Esophagus (tissue), 2 donors: ENCODE results near the gene SPECC1. TPM values are rescaled to one million over a fixed set of nuclear protein-coding genes. Genes with fewer than 3 reads are reported as not detected.

Experiments
- H3K27ac ChIP-seq, 2 donors: one replicate each; pipeline ENCODE4 v1.5.1; 2013; ENCODE audit warnings: low read depth in 2 of 2, mild to moderate bottlenecking in 2 of 2, inconsistent platforms in 1 of 2, low read length in 1 of 2, moderate library complexity in 1 of 2
- H3K27me3 ChIP-seq, 2 donors: one replicate each; pipeline ENCODE4 v1.6.1; 2013; ENCODE audit warnings: low read length in 2 of 2, control low read depth in 1 of 2, mild to moderate bottlenecking in 1 of 2; ENCODE audit not compliant: insufficient read depth in 2 of 2, control insufficient read depth in 1 of 2
- H3K36me3 ChIP-seq, 2 donors: one replicate each; pipeline ENCODE4 v1.6.1; 2013; ENCODE audit warnings: low read length in 1 of 2; ENCODE audit not compliant: control insufficient read depth in 2 of 2, insufficient read depth in 2 of 2
- H3K4me1 ChIP-seq, 2 donors: one replicate each; pipeline ENCODE4 v1.6.1; 2013; ENCODE audit warnings: low read length in 1 of 2; ENCODE audit not compliant: control insufficient read depth in 2 of 2, insufficient read depth in 2 of 2
- H3K4me3 ChIP-seq, 2 donors: one replicate each; pipeline ENCODE4 v1.5.1; 2013; ENCODE audit warnings: low read length in 2 of 2, mild to moderate bottlenecking in 2 of 2, low read depth in 1 of 2, moderate library complexity in 1 of 2
- H3K9me3 ChIP-seq, 2 donors: one replicate each; pipeline ENCODE4 v1.6.1; 2013; ENCODE audit warnings: mild to moderate bottlenecking in 2 of 2, low read depth in 1 of 2, low read length in 1 of 2, moderate library complexity in 1 of 2; ENCODE audit not compliant: control insufficient read depth in 2 of 2, insufficient read depth in 1 of 2
- WGBS, 2 donors: extraction: QIAGEN DNeasy Blood & Tissue Kit; methylation state at CpG; one replicate each; pipeline ENCODE4 v1.1.7; 2013; 5-methylcytosine and 5-hydroxymethylcytosine counted together
- polyA plus RNA-seq, 2 donors: library from polyadenylated mRNA; stranded (reverse); fragments of 200-250 nt; gene quantifications; one replicate each; pipeline ENCODE4 v1.2.3, GENCODE V29; 2013
- donor health status: healthy with polysubstance abuse.
- donor health status: Bipolar disorder and iron deficiency.

SPECC1 gene
- polyA plus RNA-seq, 2 donors: 7.4 to 19.8 TPM

DNA sequence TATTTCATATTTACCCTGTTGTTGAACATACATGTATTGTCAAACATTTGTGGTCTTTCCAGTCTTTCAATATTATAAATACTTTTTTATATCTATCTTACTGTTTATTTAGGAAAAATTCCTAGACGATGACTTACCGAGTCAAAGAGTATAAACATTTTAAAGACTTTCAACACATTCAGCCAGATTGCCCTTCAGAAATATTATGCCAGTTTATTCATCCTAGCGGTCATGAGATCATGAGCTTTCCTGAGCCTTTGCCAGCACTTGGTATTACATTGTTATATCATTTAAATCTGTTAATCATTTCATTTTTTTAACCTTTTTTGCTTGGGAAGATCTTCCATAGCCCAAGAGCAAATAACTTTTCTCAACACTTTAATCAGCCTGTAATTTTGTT is 197.4 kb downstream of the SPECC1 start:
- H3K4me1 ChIP-seq: no peaks in the 10 kb centered on the region
- WGBS, 2 donors: 26 to 42% methylated on average over 3 of the region's 3 CpGs
- no peaks in the 10 kb centered on the region for H3K36me3 ChIP-seq

DNA sequence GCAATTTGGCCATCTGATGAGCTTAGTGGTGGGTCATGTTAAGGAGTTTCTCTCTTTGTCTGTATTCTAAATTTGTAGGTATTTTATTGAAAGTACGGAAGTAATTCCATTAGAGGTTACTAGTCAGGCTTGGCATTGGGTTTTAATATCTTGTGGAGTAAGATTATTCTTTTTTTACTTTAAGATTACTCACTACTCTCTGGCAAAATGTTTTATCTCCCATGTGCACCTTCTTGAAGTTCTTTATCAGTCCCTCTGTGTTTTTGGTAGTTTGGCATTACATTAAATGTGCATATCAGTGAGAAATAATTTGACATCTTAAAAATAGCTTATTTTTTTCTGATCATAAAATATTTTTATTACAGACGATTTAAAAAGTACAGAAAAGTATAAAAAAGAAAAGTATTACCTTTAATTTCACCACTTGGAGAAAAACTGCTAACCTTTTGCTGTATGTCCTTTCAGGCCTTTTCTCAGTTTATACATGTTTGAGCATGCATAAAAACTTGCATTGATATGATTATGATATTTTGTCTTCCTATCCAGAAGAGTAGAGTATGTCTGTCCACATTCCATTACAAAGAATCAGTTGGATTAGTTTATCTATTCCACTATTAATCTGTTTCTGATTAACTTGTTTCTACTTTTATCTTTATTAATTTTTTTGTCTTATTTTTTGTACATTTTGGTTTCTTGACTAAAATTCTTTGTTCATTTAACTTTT is 198.3 kb downstream of the SPECC1 start:
- H3K4me3 ChIP-seq: no peak overlapping the region
- 73 to 80% methylated on average over 2 of the region's 2 CpGs for WGBS, 2 donors
- no peak overlapping the region for H3K27ac ChIP-seq

More for the DNA sequence above, 197.4 kb downstream of the SPECC1 start:
- Histone ChIP-seq H3K9me3 (no peaks in the 10 kb centered on the region), H3K27ac (no peak overlapping the region), H3K27me3 (no peaks in the 10 kb centered on the region), H3K4me3 (no peak overlapping the region)

DNA sequence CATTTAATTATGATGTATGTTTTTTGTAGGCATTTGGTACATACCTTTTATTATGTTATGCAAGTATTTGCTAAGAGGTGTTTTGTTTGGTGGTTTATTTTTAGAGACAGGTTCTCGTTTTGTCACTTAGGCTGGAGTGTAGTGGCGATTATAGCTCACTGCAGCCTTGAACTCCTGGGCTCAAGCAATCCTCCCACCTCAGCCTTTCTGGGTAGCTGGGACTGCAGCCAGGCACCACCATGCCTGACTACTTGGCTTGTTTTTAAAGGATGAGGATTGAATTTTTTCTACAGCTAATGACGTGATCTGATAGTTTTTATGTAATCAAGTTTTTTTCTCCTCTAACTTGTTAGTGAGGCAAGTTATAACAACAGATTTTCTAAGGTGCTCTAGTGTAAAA is 199.6 kb downstream of the SPECC1 start:
- 64 to 78% methylated on average over 3 of the region's 3 CpGs for WGBS, 2 donors
- Histone ChIP-seq H3K36me3 (no peaks in the 10 kb centered on the region), H3K9me3 (no peaks in the 10 kb centered on the region), H3K4me1 (no peaks in the 10 kb centered on the region), H3K4me3 (no peak overlapping the region), H3K27me3 (no peaks in the 10 kb centered on the region), H3K27ac (no peak overlapping the region)

More for the DNA sequence above, 198.3 kb downstream of the SPECC1 start:
- Histone ChIP-seq H3K9me3 (no peaks in the 10 kb centered on the region), H3K27me3 (no peaks in the 10 kb centered on the region), H3K4me1 (no peaks in the 10 kb centered on the region), H3K36me3 (no peaks in the 10 kb centered on the region)

DNA sequence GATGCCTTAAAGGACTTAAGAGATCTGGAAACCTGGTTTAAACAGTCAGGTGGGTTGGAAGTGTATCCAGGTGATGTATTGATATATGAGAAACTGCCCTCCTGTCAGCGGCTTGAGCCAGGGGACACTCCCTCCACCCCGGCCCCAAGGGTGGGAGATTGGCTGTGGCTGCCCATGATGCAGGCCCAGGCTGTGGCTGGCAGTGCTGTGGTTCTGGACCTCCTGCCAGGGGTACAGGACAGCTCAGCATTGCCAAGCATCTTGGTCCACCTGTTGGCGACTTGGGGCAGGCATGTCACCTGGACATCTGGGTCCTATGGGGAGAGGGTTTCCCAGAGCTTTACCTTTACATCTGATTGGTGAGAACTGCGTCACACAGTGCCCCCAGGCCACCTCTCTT is 201.0 kb downstream of the SPECC1 start:
- Histone ChIP-seq H3K4me3 (no peak overlapping the region), H3K36me3 (no peaks in the 10 kb centered on the region), H3K27ac (no peak overlapping the region), H3K9me3 (no peaks in the 10 kb centered on the region), H3K27me3 (no peaks in the 10 kb centered on the region), H3K4me1 (no peaks in the 10 kb centered on the region)
- 93 to 94% methylated on average over 4 of the region's 4 CpGs for WGBS, 2 donors

DNA sequence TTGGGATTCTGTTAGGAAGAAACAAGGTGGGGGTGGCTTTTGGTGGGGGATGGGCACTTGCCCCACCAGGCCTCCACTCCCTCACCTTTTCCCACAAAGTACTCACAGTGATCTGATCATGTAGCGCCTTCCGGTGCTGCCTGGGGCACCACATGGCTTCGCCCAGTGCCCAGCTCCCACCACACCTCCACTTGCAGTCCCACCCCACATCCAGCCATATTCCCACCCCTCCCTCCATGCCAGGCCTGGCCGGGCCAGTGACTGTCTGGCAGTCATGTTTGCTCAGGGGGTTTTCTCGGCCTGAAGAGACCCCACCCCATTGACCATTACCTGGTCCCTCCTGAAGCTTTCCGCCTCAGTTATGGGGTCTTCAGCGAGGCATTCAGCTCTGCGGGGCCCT is 201.5 kb downstream of the SPECC1 start:
- no peaks in the 10 kb centered on the region for H3K27me3 ChIP-seq
- no peak overlapping the region for H3K27ac ChIP-seq
- H3K36me3 ChIP-seq: no peaks in the 10 kb centered on the region
- no peaks in the 10 kb centered on the region for H3K9me3 ChIP-seq
- WGBS, 2 donors: 95 to 97% methylated on average over 8 of the region's 8 CpGs
- no peak overlapping the region for H3K4me3 ChIP-seq
- no peaks in the 10 kb centered on the region for H3K4me1 ChIP-seq

DNA sequence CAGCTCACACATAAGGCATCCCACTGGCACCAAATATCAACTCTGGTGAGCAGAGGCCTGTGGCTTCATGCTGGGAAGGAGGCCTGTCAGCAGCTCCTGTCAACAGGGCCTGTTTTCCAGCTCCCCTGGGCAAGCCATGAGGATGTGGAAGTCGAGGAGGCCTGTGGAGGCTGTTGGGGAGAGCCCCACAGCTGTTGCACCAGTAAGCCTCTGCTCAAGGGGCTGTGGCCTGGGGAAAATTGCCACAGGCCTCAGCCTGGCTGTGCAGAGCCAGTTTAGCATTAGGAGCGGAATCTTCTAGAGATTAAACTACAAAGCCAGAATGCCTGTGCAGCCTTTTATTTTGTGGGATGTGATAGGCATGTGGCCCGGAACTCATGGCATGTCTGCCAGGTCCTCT is 202.1 kb downstream of the SPECC1 start:
- Histone ChIP-seq H3K27me3 (no peaks in the 10 kb centered on the region), H3K9me3 (no peaks in the 10 kb centered on the region), H3K27ac (no peak overlapping the region), H3K4me1 (no peaks in the 10 kb centered on the region), H3K4me3 (no peak overlapping the region), H3K36me3 (no peaks in the 10 kb centered on the region)
- 85 to 88% methylated on average over 3 of the region's 3 CpGs for WGBS, 2 donors

DNA sequence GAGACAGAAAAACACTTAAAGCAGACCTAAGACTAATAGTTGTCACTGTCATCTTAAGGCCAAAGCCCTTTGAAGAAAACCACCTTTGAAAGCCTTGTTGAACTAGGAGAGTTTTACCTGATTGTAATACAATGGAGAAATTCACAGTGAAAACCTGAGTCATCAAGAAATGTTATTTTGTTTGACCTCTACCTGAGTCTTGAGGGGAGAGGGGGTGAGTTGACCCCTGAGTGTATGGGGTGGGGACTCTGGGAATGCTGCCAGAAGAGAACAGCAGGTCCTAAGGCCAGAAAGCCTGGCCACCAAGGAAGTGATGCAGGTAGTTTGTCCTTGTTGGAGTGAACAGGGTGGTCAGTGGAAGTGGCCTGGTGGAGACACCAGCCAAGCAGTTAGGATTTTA is 204.3 kb downstream of the SPECC1 start:
- no peaks in the 10 kb centered on the region for H3K36me3 ChIP-seq
- H3K4me1 ChIP-seq: no peaks in the 10 kb centered on the region
- no peaks in the 10 kb centered on the region for H3K9me3 ChIP-seq
- H3K27ac ChIP-seq: no peak overlapping the region
- no peaks in the 10 kb centered on the region for H3K27me3 ChIP-seq
- no peak overlapping the region for H3K4me3 ChIP-seq

DNA sequence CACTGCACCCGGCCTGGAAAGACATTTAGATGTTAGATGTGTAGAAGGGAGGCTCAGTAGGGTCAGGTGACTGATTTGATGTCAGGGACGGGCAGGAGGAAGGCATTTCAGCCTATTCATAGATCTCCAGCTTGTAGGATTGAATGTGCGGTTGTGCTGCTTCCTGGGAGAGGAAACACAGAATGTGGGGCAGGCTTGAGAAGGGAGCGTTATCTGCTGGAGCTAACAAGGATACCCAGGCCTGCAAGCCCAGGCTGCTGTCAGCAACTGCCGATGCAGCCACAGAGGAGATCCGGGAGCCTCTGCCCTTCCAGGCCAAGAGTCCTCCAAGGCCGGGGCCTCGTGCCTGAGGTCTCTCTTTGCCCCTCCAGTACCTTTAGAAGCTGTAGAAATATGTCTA is 205.6 kb downstream of the SPECC1 start:
- Histone ChIP-seq H3K4me1 (no peaks in the 10 kb centered on the region), H3K9me3 (no peaks in the 10 kb centered on the region)
- whole genome bisulfite sequencing, 2 donors: 87 to 89% methylated on average over 8 of the region's 8 CpGs

DNA sequence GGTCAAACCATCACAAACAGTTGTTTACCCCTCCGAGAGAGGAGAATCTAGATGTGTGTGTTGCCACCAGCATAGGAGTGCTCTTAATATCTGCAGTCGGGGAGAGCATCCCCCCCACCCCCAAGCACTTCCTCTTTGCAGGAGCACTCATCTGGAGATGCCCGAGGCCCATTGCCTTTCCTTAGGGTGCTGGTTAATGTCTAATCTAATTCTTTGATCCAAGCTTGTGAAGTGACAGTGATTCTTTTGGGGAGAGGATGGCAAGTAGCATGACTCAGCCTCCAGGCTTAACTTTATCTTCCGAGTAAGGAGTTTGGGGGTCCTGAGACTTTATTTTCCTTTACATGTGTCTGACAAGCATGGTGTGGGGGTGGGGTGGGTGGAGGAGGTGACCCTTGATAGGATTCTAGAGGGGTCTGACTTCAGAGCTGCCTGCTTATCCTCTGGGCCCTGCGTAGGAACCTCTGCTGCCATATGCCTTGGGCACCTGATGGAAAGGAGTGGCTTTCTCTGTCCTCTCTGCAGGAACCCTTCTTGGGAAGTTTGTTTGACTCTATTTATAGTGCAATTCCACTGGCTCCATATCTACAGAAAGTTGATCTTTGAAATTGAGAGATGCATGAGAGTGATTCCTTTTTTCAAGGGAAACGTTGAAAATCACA is 207.1 kb downstream of the SPECC1 start:
- WGBS, 2 donors: 80 to 81% methylated on average over 6 of the region's 6 CpGs
- Histone ChIP-seq H3K9me3 (no peaks in the 10 kb centered on the region), H3K4me1 (no peaks in the 10 kb centered on the region), H3K27me3 (no peaks in the 10 kb centered on the region), H3K36me3 (no peaks in the 10 kb centered on the region), H3K4me3 (no peak overlapping the region), H3K27ac (no peak overlapping the region)

More for the DNA sequence above, 205.6 kb downstream of the SPECC1 start:
- Histone ChIP-seq H3K4me3 (no peak overlapping the region), H3K27me3 (no peaks in the 10 kb centered on the region), H3K27ac (no peak overlapping the region), H3K36me3 (no peaks in the 10 kb centered on the region)

DNA sequence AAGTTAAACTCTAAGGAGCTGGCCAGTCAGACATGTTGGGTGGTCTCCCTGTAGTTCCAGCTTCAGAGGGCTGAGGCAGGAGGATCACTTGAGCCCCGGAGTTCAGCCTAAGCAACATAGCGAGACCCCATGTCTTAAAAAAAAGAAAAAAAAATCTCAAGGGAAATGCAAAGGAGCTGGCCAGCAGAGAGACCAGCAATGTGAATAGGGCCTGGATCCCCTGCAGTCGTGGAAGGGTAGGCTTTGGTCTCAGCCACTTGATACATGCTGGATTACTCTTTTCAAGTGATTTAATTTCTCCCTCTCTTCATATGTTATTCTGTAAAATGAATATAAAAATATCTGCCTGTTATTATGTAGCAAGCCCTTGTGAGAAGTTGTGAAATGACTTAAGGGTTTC is 207.7 kb downstream of the SPECC1 start:
- Histone ChIP-seq H3K9me3 (no peaks in the 10 kb centered on the region), H3K36me3 (no peaks in the 10 kb centered on the region), H3K4me3 (no peak overlapping the region), H3K27me3 (no peaks in the 10 kb centered on the region), H3K4me1 (no peaks in the 10 kb centered on the region), H3K27ac (no peak overlapping the region)
- WGBS, 2 donors: 82 to 88% methylated on average over 3 of the region's 3 CpGs
